Upper lobe of right lung (tissue), 1 donor: ENCODE measurements around the gene SH3TC1. TPM values are rescaled to one million over a fixed set of nuclear protein-coding genes. Genes with fewer than 3 reads are reported as not detected.

ENCODE experiments used
- ATAC-seq: fragments of 200-7000 bp; cut with Tn5 transposase; one replicate; pipeline ENCODE4 v1.9.1; 2020; ENCODE audit warnings: mild to moderate bottlenecking, moderate library complexity
- DNase-seq: peaks from one replicate; pipeline ENCODE4 v3.0.0-alpha.2; 2020
- H3K27ac ChIP-seq: fragments of 200-600 bp; one replicate; pipeline ENCODE4 v1.8.0; 2022
- H3K27me3 ChIP-seq: fragments of 200-600 bp; one replicate; pipeline ENCODE4 v1.8.0; 2022; ENCODE audit warnings: mild to moderate bottlenecking
- H3K36me3 ChIP-seq: fragments of 200-600 bp; one replicate; pipeline ENCODE4 v1.8.0; 2022
- H3K4me1 ChIP-seq: fragments of 200-600 bp; one replicate; pipeline ENCODE4 v1.8.0; 2022
- H3K4me3 ChIP-seq: fragments of 200-600 bp; one replicate; pipeline ENCODE4 v1.8.0; 2022; ENCODE audit warnings: mild to moderate bottlenecking
- H3K9me3 ChIP-seq: fragments of 200-600 bp; one replicate; pipeline ENCODE4 v1.8.0; 2022
- CTCF ChIP-seq: fragments of 200-600 bp; IDR thresholded peaks from one replicate; pipeline ENCODE4 v1.8.0; 2022; ENCODE audit warnings: antibody characterized with exemption
- intact Hi-C: fragments of 100-400 bp; cut with DNase I; formaldehyde crosslinking; loops from one replicate; pipeline ENCODE4 v1.11.0; 2022
- total RNA-seq: library from RNA; stranded (reverse); fragmentation: NEBNext Ultra II Directional; extraction: Animal tissue kit (Norgen Biotek cat#: 25700); gene quantifications from one replicate; pipeline ENCODE4 v1.2.1, GENCODE V29; 2021
- donor health status: DM: no; HTN: yes; CAD: no; lungs with severe emphysema.

Gene SH3TC1
- total RNA-seq, 1 donor from 2014 or later: 71.7 TPM

GRCh38 chr4:8227771-8228318 is 28.8 kb downstream of the SH3TC1 start:
- Histone ChIP-seq H3K9me3 (no peaks in the 10 kb centered on the region), H3K4me3 (no peak overlapping the region), H3K27me3 (no peaks in the 10 kb centered on the region), H3K27ac (no peak overlapping the region), H3K4me1 (peaks cover 17% of the 10 kb centered on the region), H3K36me3 (peaks cover 32% of the 10 kb centered on the region)
- intact Hi-C loops: no loop called here
- DNase-seq (no peak), ATAC-seq (no peak)
- no peak for TF ChIP-seq CTCF

- TF ChIP-seq CTCF: peak; percentile 8
- H3K36me3 ChIP-seq: peaks cover 32% of the 10 kb centered on the region
- H3K27me3 ChIP-seq: no peaks in the 10 kb centered on the region
- H3K4me1 ChIP-seq: peaks cover 17% of the 10 kb centered on the region
- DNase-seq (peak; percentile 92), ATAC-seq (peak; percentile 87)
- no peak overlapping the region for H3K27ac ChIP-seq
- H3K9me3 ChIP-seq: no peaks in the 10 kb centered on the region
- no peak overlapping the region for H3K4me3 ChIP-seq
- intact Hi-C loops: no loop called here
These were observed 29.5 kb downstream of the SH3TC1 start for GRCh38 chr4:8228319-8229250.

- ATAC-seq: no peak
- intact Hi-C loops: no loop called here
- Histone ChIP-seq H3K27ac (no peak overlapping the region), H3K4me3 (no peak overlapping the region), H3K4me1 (peaks cover 17% of the 10 kb centered on the region), H3K27me3 (no peaks in the 10 kb centered on the region), H3K9me3 (no peaks in the 10 kb centered on the region), H3K36me3 (peaks cover 33% of the 10 kb centered on the region)
- no peak for TF ChIP-seq CTCF
- no peak for DNase-seq
These were observed 30.4 kb downstream of the SH3TC1 start for GRCh38 chr4:8229331-8229975.

GRCh38 chr4:8230033-8230432 is 30.9 kb downstream of the SH3TC1 start:
- no peak for TF ChIP-seq CTCF
- no peak overlapping the region for H3K27ac ChIP-seq
- DNase-seq (no peak), ATAC-seq (no peak)
- H3K4me1 ChIP-seq: peaks cover 17% of the 10 kb centered on the region
- peaks cover 33% of the 10 kb centered on the region for H3K36me3 ChIP-seq
- H3K4me3 ChIP-seq: no peak overlapping the region
- H3K9me3 ChIP-seq: no peaks in the 10 kb centered on the region
- no peaks in the 10 kb centered on the region for H3K27me3 ChIP-seq
- intact Hi-C loops: no loop called here

GRCh38 chr4:8230891-8231290 is 31.8 kb downstream of the SH3TC1 start:
- peaks cover 42% of the 10 kb centered on the region for H3K36me3 ChIP-seq
- intact Hi-C loops: no loop called here

More at GRCh38 chr4:8230891-8231290, 31.8 kb downstream of the SH3TC1 start:
- ATAC-seq (no peak), DNase-seq (no peak)
- Histone ChIP-seq H3K4me1 (peaks cover 17% of the 10 kb centered on the region), H3K27ac (no peak overlapping the region), H3K4me3 (no peak overlapping the region), H3K9me3 (no peaks in the 10 kb centered on the region), H3K27me3 (no peaks in the 10 kb centered on the region)
- TF ChIP-seq CTCF: no peak
